NCI-H1417 treated with DMSO at 0.1 percent for 48 hours (cell line): ENCODE measurements around the gene ERFE.
"Not testable (repeated sequence)": the region's sequence is repeated elsewhere in the genome, so short reads cannot be mapped to it uniquely, and the experiment has no call there.

ENCODE experiments used
- DNase-seq: peaks from one replicate; lab custom pipeline; 2025; lab: John Stamatoyannopoulos, UW

The ERFE gene

GRCh38 chr2:238158509-238159070 is at the start of gene ERFE:
Gene ERFE (plus strand): TSS chr2:238158970. CDS start chr2:238159008, 38 bp downstream.
- DNase-seq = no peak

GRCh38 chr2:238113611-238114010 is 45.2 kb upstream of the ERFE start:
- no peak for DNase-seq

- no peak for DNase-seq
Measured at GRCh38 chr2:238114331-238114841, 44.4 kb upstream of the ERFE start.

GRCh38 chr2:238114851-238115660 is 43.7 kb upstream of the ERFE start:
- DNase-seq = no peak

- not testable (repeated sequence) for DNase-seq
Measured at GRCh38 chr2:238115709-238116108, 43.1 kb upstream of the ERFE start.

- DNase-seq = no peak
Measured at GRCh38 chr2:238116298-238117198, 42.2 kb upstream of the ERFE start.

GRCh38 chr2:238117199-238118154 is 41.3 kb upstream of the ERFE start:
- no peak for DNase-seq

- no peak for DNase-seq
Measured at GRCh38 chr2:238119756-238120462, 38.9 kb upstream of the ERFE start.

GRCh38 chr2:238120463-238121298 is 38.1 kb upstream of the ERFE start:
- no peak for DNase-seq

- DNase-seq = no peak
Measured at GRCh38 chr2:238121511-238122286, 37.1 kb upstream of the ERFE start.

GRCh38 chr2:238122287-238123217 is 36.2 kb upstream of the ERFE start:
- DNase-seq = no peak

GRCh38 chr2:238123218-238123971 is 35.4 kb upstream of the ERFE start:
- no peak for DNase-seq

- no peak for DNase-seq
Measured at GRCh38 chr2:238123991-238124470, 34.7 kb upstream of the ERFE start.

GRCh38 chr2:238124488-238125126 is 34.2 kb upstream of the ERFE start:
- no peak for DNase-seq

GRCh38 chr2:238125127-238125885 is 33.5 kb upstream of the ERFE start:
- DNase-seq = no peak

- no peak for DNase-seq
Measured at GRCh38 chr2:238126338-238126737, 32.4 kb upstream of the ERFE start.
